Measurements from ENCODE around the gene OR13C8.

Gene OR13C8

DNA sequence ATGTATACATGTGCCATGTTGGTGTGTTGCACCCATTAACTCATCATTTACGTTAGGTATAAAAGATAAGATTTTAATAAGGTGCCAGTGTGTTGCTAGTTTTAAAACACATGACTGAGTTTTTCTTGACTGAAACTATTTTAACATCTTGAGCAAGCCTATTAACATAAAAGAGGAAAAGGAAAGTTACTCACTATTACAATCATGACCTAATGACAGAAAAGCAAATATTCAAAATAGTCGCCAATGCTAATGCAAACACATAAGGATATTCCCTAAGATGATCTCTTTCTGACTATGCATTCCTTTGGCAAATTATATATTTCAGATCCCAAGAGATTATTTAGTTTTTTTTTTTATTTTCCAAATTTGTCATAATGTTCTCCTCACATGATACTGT lies 42.2 kb downstream of the OR13C8 start:
- in situ Hi-C loops (cut with HindIII; ENCODE audit: low sequenced_read_pairs), result no loop called here

DNA sequence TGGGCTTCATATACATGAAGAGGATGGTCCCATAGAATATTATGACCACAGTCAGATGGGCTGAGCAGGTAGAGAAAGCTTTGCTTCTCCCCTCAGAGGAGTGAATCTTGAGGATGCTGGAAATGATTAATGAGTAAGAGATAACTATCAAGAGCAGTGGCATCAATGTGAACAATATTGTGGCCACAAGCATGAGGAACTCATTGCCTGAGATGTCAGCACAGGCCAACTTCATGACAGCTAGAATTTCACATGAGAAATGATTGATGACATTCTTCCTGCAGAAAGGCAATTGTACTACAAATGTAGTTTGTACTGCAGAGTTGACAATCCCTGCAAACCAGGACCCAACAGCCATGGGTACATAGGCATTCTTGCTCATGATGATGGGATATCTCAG lies 48.5 kb downstream of the OR13C8 start:
- in situ Hi-C loops (cut with HindIII; ENCODE audit: low sequenced_read_pairs), result no loop called here

DNA sequence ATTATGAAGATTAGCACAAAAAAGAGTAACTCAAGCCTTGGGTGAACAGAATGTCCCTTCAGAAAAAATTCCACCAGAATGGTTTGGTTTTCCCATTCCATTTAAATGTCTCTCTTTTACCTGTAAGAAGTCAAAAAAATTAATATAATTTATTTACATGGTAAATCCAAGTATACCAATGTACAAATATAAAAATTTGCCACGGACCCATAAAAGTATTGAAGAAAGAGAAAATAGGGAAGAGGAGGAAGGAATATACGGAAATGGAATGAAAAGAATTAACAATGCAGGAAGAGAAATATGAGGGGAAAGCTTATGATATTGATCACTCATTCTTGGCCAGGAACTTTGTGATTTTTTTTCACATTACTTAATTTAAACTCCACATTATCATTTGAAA lies 49.1 kb downstream of the OR13C8 start, which contains the start of gene OR13C9:
TSS of gene OR13C9 (minus strand) at position 101 of the 400 bp plus-strand sequence. CDS start at position 101, 0 bp downstream.
- in situ Hi-C loops (cut with HindIII; ENCODE audit: low sequenced_read_pairs), result no loop called here

All from DLD1 (cell line).